ENCODE results near the gene SLIT3. TPM values are rescaled to one million over a fixed set of nuclear protein-coding genes. Genes with fewer than 3 reads are reported as not detected.

SLIT3 gene
- total RNA-seq, 1 experiment from 2014 or later: 0.44 TPM

- no peaks in the 10 kb centered on the region for H3K36me3 ChIP-seq (ENCODE audit: low read depth, low read length)
- H3K9ac ChIP-seq (ENCODE audit: low read length): no peak overlapping the region
- H3K9me2 ChIP-seq (replicated peaks; ENCODE audit: low read length): no peaks in the 10 kb centered on the region
- ATAC-seq (no peak), DNase-seq (no peak)
- H2AFZ ChIP-seq (ENCODE audit: low read length): no peak overlapping the region
- no peaks in the 10 kb centered on the region for H4K20me1 ChIP-seq (ENCODE audit: low read length)
- no peak overlapping the region for H3K4me2 ChIP-seq (ENCODE audit: low read length)
- H3F3A ChIP-seq (ENCODE audit: low read length, unreplicated experiment): no peaks in the 10 kb centered on the region
- H3K27me3 ChIP-seq (ENCODE audit: low read length): peaks cover 32% of the 10 kb centered on the region
- CTCF ChIA-PET: no interaction called here
- BruUV-seq (replicated peaks): no TSS peak
- POLR2A ChIA-PET (ENCODE audit: unreplicated experiment): no interaction called here
- no peak overlapping the region for H3K27ac ChIP-seq (ENCODE audit: low read length)
- no peaks in the 10 kb centered on the region for H3K9me3 ChIP-seq (ENCODE audit: low read length)
- intact Hi-C loops (cut with micrococcal nuclease): no loop called here
- H3K4me1 ChIP-seq (ENCODE audit: insufficient read depth, low read length): no peaks in the 10 kb centered on the region
- H3K4me3 ChIP-seq (ENCODE audit: low read length): no peak overlapping the region
- TF ChIP-seq EZH2phosphoT487 (IDR thresholded peaks at IDR 0.05; ENCODE audit: borderline replicate concordance, low read length) (no peak), CTCF (conservative IDR thresholded peaks at IDR 0.05; ENCODE audit: low read depth, low read length) (no peak), EZH2 (IDR thresholded peaks at IDR 0.05; ENCODE audit: low read length, unreplicated experiment) (no peak)
- no peaks in the 10 kb centered on the region for H3K79me2 ChIP-seq (ENCODE audit: low read length)
Measured at GRCh38 chr5:168964182-168964581, 336.8 kb downstream of the SLIT3 start.

GRCh38 chr5:168962306-168962705, 338.6 kb downstream of the SLIT3 start:
- CTCF ChIA-PET: no interaction called here
- H3K27me3 ChIP-seq (ENCODE audit: low read length): peaks cover 26% of the 10 kb centered on the region

GRCh38 chr5:168961681-168962080, 339.3 kb downstream of the SLIT3 start:
- ATAC-seq (no peak), DNase-seq (no peak)
- POLR2A ChIA-PET (ENCODE audit: unreplicated experiment): no interaction called here
- CTCF ChIA-PET: no interaction called here
- Histone ChIP-seq H3F3A (ENCODE audit: low read length, unreplicated experiment) (no peaks in the 10 kb centered on the region), H3K9me3 (ENCODE audit: low read length) (no peaks in the 10 kb centered on the region), H3K4me2 (ENCODE audit: low read length) (no peak overlapping the region), H3K4me3 (ENCODE audit: low read length) (no peak overlapping the region), H3K4me1 (ENCODE audit: insufficient read depth, low read length) (no peaks in the 10 kb centered on the region), H3K79me2 (ENCODE audit: low read length) (no peaks in the 10 kb centered on the region), H3K36me3 (ENCODE audit: low read depth, low read length) (no peaks in the 10 kb centered on the region), H3K9ac (ENCODE audit: low read length) (no peak overlapping the region), H3K9me2 (replicated peaks; ENCODE audit: low read length) (no peaks in the 10 kb centered on the region), H2AFZ (ENCODE audit: low read length) (no peak overlapping the region), H3K27ac (ENCODE audit: low read length) (no peak overlapping the region), H3K27me3 (ENCODE audit: low read length) (peaks cover 26% of the 10 kb centered on the region), H4K20me1 (ENCODE audit: low read length) (no peaks in the 10 kb centered on the region)
- TF ChIP-seq EZH2phosphoT487 (IDR thresholded peaks at IDR 0.05; ENCODE audit: borderline replicate concordance, low read length): no peak
- no peak for TF ChIP-seq CTCF (conservative IDR thresholded peaks at IDR 0.05; ENCODE audit: low read depth, low read length)
- TF ChIP-seq EZH2 (IDR thresholded peaks at IDR 0.05; ENCODE audit: low read length, unreplicated experiment): no peak
- intact Hi-C loops (cut with micrococcal nuclease): no loop called here
- no TSS peak for BruUV-seq (replicated peaks)

More at GRCh38 chr5:168962306-168962705, 338.6 kb downstream of the SLIT3 start:
- POLR2A ChIA-PET (ENCODE audit: unreplicated experiment): no interaction called here
- no peaks in the 10 kb centered on the region for H3K9me2 ChIP-seq (replicated peaks; ENCODE audit: low read length)
- H3K4me2 ChIP-seq (ENCODE audit: low read length): no peak overlapping the region
- H3K4me3 ChIP-seq (ENCODE audit: low read length): no peak overlapping the region
- H3K9me3 ChIP-seq (ENCODE audit: low read length): no peaks in the 10 kb centered on the region
- intact Hi-C loops (cut with micrococcal nuclease): no loop called here
- H2AFZ ChIP-seq (ENCODE audit: low read length): no peak overlapping the region
- ATAC-seq: no peak
- H3K27ac ChIP-seq (ENCODE audit: low read length): no peak overlapping the region
- no peaks in the 10 kb centered on the region for H3K36me3 ChIP-seq (ENCODE audit: low read depth, low read length)
- H3F3A ChIP-seq (ENCODE audit: low read length, unreplicated experiment): no peaks in the 10 kb centered on the region
- H3K79me2 ChIP-seq (ENCODE audit: low read length): no peaks in the 10 kb centered on the region
- DNase-seq: no peak
- no TSS peak for BruUV-seq (replicated peaks)
- TF ChIP-seq EZH2phosphoT487 (IDR thresholded peaks at IDR 0.05; ENCODE audit: borderline replicate concordance, low read length) (no peak), EZH2 (IDR thresholded peaks at IDR 0.05; ENCODE audit: low read length, unreplicated experiment) (no peak), CTCF (conservative IDR thresholded peaks at IDR 0.05; ENCODE audit: low read depth, low read length) (no peak)
- no peak overlapping the region for H3K9ac ChIP-seq (ENCODE audit: low read length)
- H4K20me1 ChIP-seq (ENCODE audit: low read length): no peaks in the 10 kb centered on the region
- no peaks in the 10 kb centered on the region for H3K4me1 ChIP-seq (ENCODE audit: insufficient read depth, low read length)

All from PC-3 (cell line).